ENCODE measurements around the gene GPR162.

- TF ChIP-seq, protein P1, sequence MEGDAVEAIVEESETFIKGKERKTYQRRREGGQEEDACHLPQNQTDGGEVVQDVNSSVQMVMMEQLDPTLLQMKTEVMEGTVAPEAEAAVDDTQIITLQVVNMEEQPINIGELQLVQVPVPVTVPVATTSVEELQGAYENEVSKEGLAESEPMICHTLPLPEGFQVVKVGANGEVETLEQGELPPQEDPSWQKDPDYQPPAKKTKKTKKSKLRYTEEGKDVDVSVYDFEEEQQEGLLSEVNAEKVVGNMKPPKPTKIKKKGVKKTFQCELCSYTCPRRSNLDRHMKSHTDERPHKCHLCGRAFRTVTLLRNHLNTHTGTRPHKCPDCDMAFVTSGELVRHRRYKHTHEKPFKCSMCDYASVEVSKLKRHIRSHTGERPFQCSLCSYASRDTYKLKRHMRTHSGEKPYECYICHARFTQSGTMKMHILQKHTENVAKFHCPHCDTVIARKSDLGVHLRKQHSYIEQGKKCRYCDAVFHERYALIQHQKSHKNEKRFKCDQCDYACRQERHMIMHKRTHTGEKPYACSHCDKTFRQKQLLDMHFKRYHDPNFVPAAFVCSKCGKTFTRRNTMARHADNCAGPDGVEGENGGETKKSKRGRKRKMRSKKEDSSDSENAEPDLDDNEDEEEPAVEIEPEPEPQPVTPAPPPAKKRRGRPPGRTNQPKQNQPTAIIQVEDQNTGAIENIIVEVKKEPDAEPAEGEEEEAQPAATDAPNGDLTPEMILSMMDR (conservative IDR thresholded peaks at IDR 0.05; ENCODE audit: low read length), result no peak
- no peak for TF ChIP-seq EZH2phosphoT487 (IDR thresholded peaks at IDR 0.05; ENCODE audit: borderline replicate concordance)
Observed at GRCh38 chr12:6824901-6825381, 3.3 kb downstream of the GPR162 start.

All from Loucy (cell line).